ENCODE data around the gene KCND2.

KCND2 gene

DNA sequence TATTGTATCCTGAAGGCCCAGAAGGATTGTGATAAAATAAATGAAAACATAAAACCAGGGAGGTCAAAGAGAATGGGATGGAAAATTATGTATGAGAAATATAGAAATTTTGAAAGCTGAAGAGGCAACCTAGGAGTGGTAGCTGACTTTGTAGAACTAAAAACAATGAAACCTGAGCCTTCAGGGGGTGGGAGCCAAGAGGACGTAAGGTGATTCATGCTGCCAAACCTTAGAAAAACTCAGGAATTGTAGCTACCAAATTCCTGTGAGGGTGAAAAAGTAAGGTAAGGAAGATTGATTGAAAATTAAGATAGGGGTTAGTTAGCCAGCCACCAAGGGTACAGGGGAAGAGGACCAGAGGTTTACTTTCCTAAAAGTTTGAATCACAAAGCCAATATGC is 213.2 kb downstream of the KCND2 start:
- H3K4me2 ChIP-seq (ENCODE audit: insufficient read depth, low read length): no peak overlapping the region
- H3K4me1 ChIP-seq (ENCODE audit: insufficient read depth, low read length): no peaks in the 10 kb centered on the region
- no peak overlapping the region for H3K4me3 ChIP-seq (ENCODE audit: low read depth in 1 of 2, low read length in 2 of 2)
- H3K79me2 ChIP-seq (ENCODE audit: insufficient read depth, low read length): no peaks in the 10 kb centered on the region
- DNase-seq (no peak), ATAC-seq (ENCODE audit: insufficient read depth, low read depth) (no peak)
- H3K9ac ChIP-seq (ENCODE audit: low read depth, low read length): no peak overlapping the region
- no peaks in the 10 kb centered on the region for H3K27me3 ChIP-seq (ENCODE audit: insufficient read depth, low read length, poor library complexity)
- no peaks in the 10 kb centered on the region for H4K20me1 ChIP-seq (ENCODE audit: insufficient read depth, low read length)
- no peaks in the 10 kb centered on the region for H3K9me3 ChIP-seq (ENCODE audit: insufficient read depth, low read length, severe bottlenecking)
- H3K27ac ChIP-seq (ENCODE audit: low read length): no peak overlapping the region
- no peak overlapping the region for H2AFZ ChIP-seq (ENCODE audit: low read depth, low read length)
- TF ChIP-seq EZH2 (IDR thresholded peaks at IDR 0.05; ENCODE audit: borderline replicate concordance, low read depth, low read length, severe bottlenecking): no peak
- TF ChIP-seq, protein P1, sequence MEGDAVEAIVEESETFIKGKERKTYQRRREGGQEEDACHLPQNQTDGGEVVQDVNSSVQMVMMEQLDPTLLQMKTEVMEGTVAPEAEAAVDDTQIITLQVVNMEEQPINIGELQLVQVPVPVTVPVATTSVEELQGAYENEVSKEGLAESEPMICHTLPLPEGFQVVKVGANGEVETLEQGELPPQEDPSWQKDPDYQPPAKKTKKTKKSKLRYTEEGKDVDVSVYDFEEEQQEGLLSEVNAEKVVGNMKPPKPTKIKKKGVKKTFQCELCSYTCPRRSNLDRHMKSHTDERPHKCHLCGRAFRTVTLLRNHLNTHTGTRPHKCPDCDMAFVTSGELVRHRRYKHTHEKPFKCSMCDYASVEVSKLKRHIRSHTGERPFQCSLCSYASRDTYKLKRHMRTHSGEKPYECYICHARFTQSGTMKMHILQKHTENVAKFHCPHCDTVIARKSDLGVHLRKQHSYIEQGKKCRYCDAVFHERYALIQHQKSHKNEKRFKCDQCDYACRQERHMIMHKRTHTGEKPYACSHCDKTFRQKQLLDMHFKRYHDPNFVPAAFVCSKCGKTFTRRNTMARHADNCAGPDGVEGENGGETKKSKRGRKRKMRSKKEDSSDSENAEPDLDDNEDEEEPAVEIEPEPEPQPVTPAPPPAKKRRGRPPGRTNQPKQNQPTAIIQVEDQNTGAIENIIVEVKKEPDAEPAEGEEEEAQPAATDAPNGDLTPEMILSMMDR (IDR thresholded peaks at IDR 0.05; ENCODE audit: borderline replicate concordance, extremely low read depth, low read length, poor library complexity, severe bottlenecking): no peak
- H3K36me3 ChIP-seq (ENCODE audit: insufficient read depth, low read length): no peaks in the 10 kb centered on the region

DNA sequence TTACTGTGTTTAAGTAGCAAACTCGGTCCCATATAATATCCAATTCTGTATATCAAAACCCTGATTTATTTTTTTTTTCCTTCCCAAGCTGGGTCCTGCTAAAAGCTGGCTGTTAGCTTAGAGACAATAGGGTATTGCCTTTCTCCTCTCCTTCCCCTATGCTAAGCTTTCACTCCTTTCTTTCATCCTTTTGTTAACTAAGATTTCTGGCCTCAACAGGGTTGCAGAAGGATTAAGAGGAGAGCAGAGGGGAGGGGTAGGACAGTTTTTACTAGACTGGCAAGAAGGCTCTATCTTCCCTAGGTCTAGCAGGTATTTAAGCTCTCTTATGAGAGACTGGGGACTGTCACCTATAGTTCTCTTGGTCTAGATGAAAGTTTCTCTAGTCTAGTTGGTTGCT is 229.2 kb downstream of the KCND2 start:
- H3K36me3 ChIP-seq (ENCODE audit: insufficient read depth, low read length): no peaks in the 10 kb centered on the region
- H3K4me2 ChIP-seq (ENCODE audit: insufficient read depth, low read length): no peak overlapping the region
- DNase-seq: no peak
- H3K9me3 ChIP-seq (ENCODE audit: insufficient read depth, low read length, severe bottlenecking): no peaks in the 10 kb centered on the region
- H2AFZ ChIP-seq (ENCODE audit: low read depth, low read length): no peak overlapping the region
- H3K4me1 ChIP-seq (ENCODE audit: insufficient read depth, low read length): no peaks in the 10 kb centered on the region
- ATAC-seq (ENCODE audit: insufficient read depth, low read depth): no peak
- no peak overlapping the region for H3K4me3 ChIP-seq (ENCODE audit: low read depth in 1 of 2, low read length in 2 of 2)
- no peak overlapping the region for H3K9ac ChIP-seq (ENCODE audit: low read depth, low read length)
- no peaks in the 10 kb centered on the region for H3K79me2 ChIP-seq (ENCODE audit: insufficient read depth, low read length)
- H4K20me1 ChIP-seq (ENCODE audit: insufficient read depth, low read length): no peaks in the 10 kb centered on the region
- no peak overlapping the region for H3K27ac ChIP-seq (ENCODE audit: low read length)
- no peaks in the 10 kb centered on the region for H3K27me3 ChIP-seq (ENCODE audit: insufficient read depth, low read length, poor library complexity)
- TF ChIP-seq, protein P1 (IDR thresholded peaks at IDR 0.05; ENCODE audit: borderline replicate concordance, extremely low read depth, low read length, poor library complexity, severe bottlenecking): no peak
- TF ChIP-seq EZH2 (IDR thresholded peaks at IDR 0.05; ENCODE audit: borderline replicate concordance, low read depth, low read length, severe bottlenecking): no peak

DNA sequence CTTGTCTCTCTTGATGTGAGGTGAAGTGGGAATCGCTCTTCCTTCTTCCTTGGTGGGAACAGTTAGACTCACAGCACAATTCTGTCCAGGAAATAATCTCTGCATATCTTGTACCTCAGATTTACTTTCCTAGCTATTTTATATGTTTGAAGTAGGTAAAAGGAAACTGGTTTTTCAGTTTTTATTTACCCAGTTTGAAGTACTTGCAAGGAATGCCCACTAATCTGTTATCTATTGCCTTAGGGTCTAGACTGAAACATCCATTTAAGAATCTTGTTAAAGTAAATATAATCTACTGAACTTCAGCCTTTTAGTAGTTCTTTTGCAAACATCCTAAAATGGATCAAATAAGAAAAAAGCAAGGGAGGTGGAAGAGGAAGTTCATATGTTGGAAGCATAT is 229.8 kb downstream of the KCND2 start:
- Histone ChIP-seq H3K9ac (ENCODE audit: low read depth, low read length) (no peak overlapping the region), H2AFZ (ENCODE audit: low read depth, low read length) (no peak overlapping the region), H4K20me1 (ENCODE audit: insufficient read depth, low read length) (no peaks in the 10 kb centered on the region), H3K27me3 (ENCODE audit: insufficient read depth, low read length, poor library complexity) (no peaks in the 10 kb centered on the region), H3K27ac (ENCODE audit: low read length) (no peak overlapping the region), H3K79me2 (ENCODE audit: insufficient read depth, low read length) (no peaks in the 10 kb centered on the region), H3K9me3 (ENCODE audit: insufficient read depth, low read length, severe bottlenecking) (no peaks in the 10 kb centered on the region), H3K4me1 (ENCODE audit: insufficient read depth, low read length) (no peaks in the 10 kb centered on the region), H3K4me2 (ENCODE audit: insufficient read depth, low read length) (no peak overlapping the region), H3K36me3 (ENCODE audit: insufficient read depth, low read length) (no peaks in the 10 kb centered on the region), H3K4me3 (ENCODE audit: low read depth in 1 of 2, low read length in 2 of 2) (no peak overlapping the region)
- no peak for ATAC-seq (ENCODE audit: insufficient read depth, low read depth)
- TF ChIP-seq, protein P1 (IDR thresholded peaks at IDR 0.05; ENCODE audit: borderline replicate concordance, extremely low read depth, low read length, poor library complexity, severe bottlenecking): no peak
- no peak for TF ChIP-seq EZH2 (IDR thresholded peaks at IDR 0.05; ENCODE audit: borderline replicate concordance, low read depth, low read length, severe bottlenecking)
- no peak for DNase-seq

DNA sequence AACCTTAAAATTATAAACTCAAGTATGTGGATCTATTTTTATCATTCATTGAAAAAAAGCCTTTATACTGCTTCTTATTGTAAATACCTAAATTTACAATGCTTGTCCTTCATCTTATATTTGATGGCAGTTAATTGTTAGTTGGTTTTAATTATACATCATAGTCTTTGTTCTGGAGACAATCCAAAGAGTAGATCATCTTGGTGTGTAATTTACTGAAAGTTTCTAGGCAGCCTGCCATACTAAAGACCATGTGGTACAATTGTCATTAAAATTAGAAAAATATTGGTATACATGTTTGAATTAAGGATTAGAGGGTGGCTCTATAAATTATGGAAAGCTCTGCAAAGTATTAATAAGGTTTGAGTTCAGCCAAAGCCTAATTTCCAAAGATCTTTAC is 231.4 kb downstream of the KCND2 start:
- Histone ChIP-seq H3K4me1 (ENCODE audit: insufficient read depth, low read length) (no peaks in the 10 kb centered on the region), H3K27me3 (ENCODE audit: insufficient read depth, low read length, poor library complexity) (no peaks in the 10 kb centered on the region), H3K4me2 (ENCODE audit: insufficient read depth, low read length) (no peak overlapping the region), H3K36me3 (ENCODE audit: insufficient read depth, low read length) (no peaks in the 10 kb centered on the region), H3K9me3 (ENCODE audit: insufficient read depth, low read length, severe bottlenecking) (no peaks in the 10 kb centered on the region), H3K4me3 (ENCODE audit: low read depth in 1 of 2, low read length in 2 of 2) (no peak overlapping the region), H4K20me1 (ENCODE audit: insufficient read depth, low read length) (no peaks in the 10 kb centered on the region), H3K27ac (ENCODE audit: low read length) (no peak overlapping the region), H3K79me2 (ENCODE audit: insufficient read depth, low read length) (no peaks in the 10 kb centered on the region), H3K9ac (ENCODE audit: low read depth, low read length) (no peak overlapping the region), H2AFZ (ENCODE audit: low read depth, low read length) (no peak overlapping the region)
- DNase-seq (no peak), ATAC-seq (ENCODE audit: insufficient read depth, low read depth) (no peak)
- TF ChIP-seq, protein P1 (IDR thresholded peaks at IDR 0.05; ENCODE audit: borderline replicate concordance, extremely low read depth, low read length, poor library complexity, severe bottlenecking): no peak
- no peak for TF ChIP-seq EZH2 (IDR thresholded peaks at IDR 0.05; ENCODE audit: borderline replicate concordance, low read depth, low read length, severe bottlenecking)

All from DND-41 (cell line).